Measurements from ENCODE around the gene IL12RB1.

Gene IL12RB1

GRCh38 chr19:18058208-18059009 lies 28.3 kb downstream of the IL12RB1 start:
- TF ChIP-seq, protein P1, sequence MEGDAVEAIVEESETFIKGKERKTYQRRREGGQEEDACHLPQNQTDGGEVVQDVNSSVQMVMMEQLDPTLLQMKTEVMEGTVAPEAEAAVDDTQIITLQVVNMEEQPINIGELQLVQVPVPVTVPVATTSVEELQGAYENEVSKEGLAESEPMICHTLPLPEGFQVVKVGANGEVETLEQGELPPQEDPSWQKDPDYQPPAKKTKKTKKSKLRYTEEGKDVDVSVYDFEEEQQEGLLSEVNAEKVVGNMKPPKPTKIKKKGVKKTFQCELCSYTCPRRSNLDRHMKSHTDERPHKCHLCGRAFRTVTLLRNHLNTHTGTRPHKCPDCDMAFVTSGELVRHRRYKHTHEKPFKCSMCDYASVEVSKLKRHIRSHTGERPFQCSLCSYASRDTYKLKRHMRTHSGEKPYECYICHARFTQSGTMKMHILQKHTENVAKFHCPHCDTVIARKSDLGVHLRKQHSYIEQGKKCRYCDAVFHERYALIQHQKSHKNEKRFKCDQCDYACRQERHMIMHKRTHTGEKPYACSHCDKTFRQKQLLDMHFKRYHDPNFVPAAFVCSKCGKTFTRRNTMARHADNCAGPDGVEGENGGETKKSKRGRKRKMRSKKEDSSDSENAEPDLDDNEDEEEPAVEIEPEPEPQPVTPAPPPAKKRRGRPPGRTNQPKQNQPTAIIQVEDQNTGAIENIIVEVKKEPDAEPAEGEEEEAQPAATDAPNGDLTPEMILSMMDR (conservative IDR thresholded peaks at IDR 0.05; ENCODE audit: low read depth, low read length), result peak; percentile 96
- Histone ChIP-seq H3K4me2 (peak overlapping the region; percentile 58), H3K9ac (peak overlapping the region; percentile 34; the same call in 1 of the 2 replicates), H3K79me2 (ENCODE audit: insufficient read depth, low read depth) (no peaks in the 10 kb centered on the region), H3K4me1 (ENCODE audit: low read depth, poor library complexity, severe bottlenecking) (peaks cover 12% of the 10 kb centered on the region), H3K27me3 (ENCODE audit: insufficient read depth, low read depth) (no peaks in the 10 kb centered on the region), H3K36me3 (ENCODE audit: insufficient read depth) (no peaks in the 10 kb centered on the region), H2AFZ (ENCODE audit: low read depth) (peak overlapping the region; percentile 74), H4K20me1 (ENCODE audit: insufficient read depth) (no peaks in the 10 kb centered on the region), H3K27ac (no peak overlapping the region), H3K4me3 (IDR thresholded peaks at IDR 0.05; ENCODE audit: insufficient read depth, low read depth, low read length) (no peak overlapping the region)

- Histone ChIP-seq H3K27ac (no peak overlapping the region), H3K9ac (no peak overlapping the region), H3K36me3 (ENCODE audit: insufficient read depth) (no peaks in the 10 kb centered on the region), H3K79me2 (ENCODE audit: insufficient read depth, low read depth) (no peaks in the 10 kb centered on the region), H4K20me1 (ENCODE audit: insufficient read depth) (no peaks in the 10 kb centered on the region), H3K4me3 (IDR thresholded peaks at IDR 0.05; ENCODE audit: insufficient read depth, low read depth, low read length) (no peak overlapping the region), H2AFZ (ENCODE audit: low read depth) (peak overlapping the region; percentile 74; the same call in 1 of the 2 replicates), H3K4me1 (ENCODE audit: low read depth, poor library complexity, severe bottlenecking) (peaks cover 12% of the 10 kb centered on the region), H3K4me2 (no peak overlapping the region), H3K27me3 (ENCODE audit: insufficient read depth, low read depth) (no peaks in the 10 kb centered on the region)
- TF ChIP-seq, protein P1 (conservative IDR thresholded peaks at IDR 0.05; ENCODE audit: low read depth, low read length), result no peak
These were observed 29.2 kb downstream of the IL12RB1 start for GRCh38 chr19:18057557-18057956.

GRCh38 chr19:18055967-18056366 lies 30.8 kb downstream of the IL12RB1 start:
- no peak overlapping the region for H3K9ac ChIP-seq
- TF ChIP-seq, protein P1 (conservative IDR thresholded peaks at IDR 0.05; ENCODE audit: low read depth, low read length), result no peak
- no peak overlapping the region for H3K4me3 ChIP-seq (IDR thresholded peaks at IDR 0.05; ENCODE audit: insufficient read depth, low read depth, low read length)
- H3K27ac ChIP-seq, result no peak overlapping the region
- no peak overlapping the region for H2AFZ ChIP-seq (ENCODE audit: low read depth)
- no peaks in the 10 kb centered on the region for H3K79me2 ChIP-seq (ENCODE audit: insufficient read depth, low read depth)
- H3K4me2 ChIP-seq, result no peak overlapping the region
- no peaks in the 10 kb centered on the region for H3K36me3 ChIP-seq (ENCODE audit: insufficient read depth)
- no peaks in the 10 kb centered on the region for H3K27me3 ChIP-seq (ENCODE audit: insufficient read depth, low read depth)
- H3K4me1 ChIP-seq (ENCODE audit: low read depth, poor library complexity, severe bottlenecking), result peaks cover 12% of the 10 kb centered on the region
- H4K20me1 ChIP-seq (ENCODE audit: insufficient read depth), result no peaks in the 10 kb centered on the region

- no peak overlapping the region for H3K4me2 ChIP-seq
- H3K36me3 ChIP-seq (ENCODE audit: insufficient read depth), result no peaks in the 10 kb centered on the region
- H3K79me2 ChIP-seq (ENCODE audit: insufficient read depth, low read depth), result no peaks in the 10 kb centered on the region
These were observed 33.0 kb downstream of the IL12RB1 start for GRCh38 chr19:18053576-18054219.

More at GRCh38 chr19:18053576-18054219, 33.0 kb downstream of the IL12RB1 start:
- Histone ChIP-seq H4K20me1 (ENCODE audit: insufficient read depth) (no peaks in the 10 kb centered on the region), H3K27me3 (ENCODE audit: insufficient read depth, low read depth) (no peaks in the 10 kb centered on the region), H3K9ac (no peak overlapping the region), H3K4me3 (IDR thresholded peaks at IDR 0.05; ENCODE audit: insufficient read depth, low read depth, low read length) (no peak overlapping the region), H2AFZ (ENCODE audit: low read depth) (no peak overlapping the region), H3K4me1 (ENCODE audit: low read depth, poor library complexity, severe bottlenecking) (peaks cover 11% of the 10 kb centered on the region), H3K27ac (no peak overlapping the region)
- TF ChIP-seq, protein P1 (conservative IDR thresholded peaks at IDR 0.05; ENCODE audit: low read depth, low read length), result no peak

All from KMS-11 (cell line).